GM18870 (cell line): ENCODE results near the gene GFER.
A peak's percentile ranks its signal among the peaks of the same experiment; 100 is the strongest.
"Not testable (repeated sequence)": the region's sequence is repeated elsewhere in the genome, so short reads cannot be mapped to it uniquely, and the experiment has no call there.

Experiments used
- ATAC-seq: cut with Tn5 transposase; IDR thresholded peaks from one replicate; pipeline ENCODE4 v1.9.1; 2021; ENCODE audit warnings: moderate library complexity; ENCODE audit not compliant: unreplicated experiment

GFER gene

DNA sequence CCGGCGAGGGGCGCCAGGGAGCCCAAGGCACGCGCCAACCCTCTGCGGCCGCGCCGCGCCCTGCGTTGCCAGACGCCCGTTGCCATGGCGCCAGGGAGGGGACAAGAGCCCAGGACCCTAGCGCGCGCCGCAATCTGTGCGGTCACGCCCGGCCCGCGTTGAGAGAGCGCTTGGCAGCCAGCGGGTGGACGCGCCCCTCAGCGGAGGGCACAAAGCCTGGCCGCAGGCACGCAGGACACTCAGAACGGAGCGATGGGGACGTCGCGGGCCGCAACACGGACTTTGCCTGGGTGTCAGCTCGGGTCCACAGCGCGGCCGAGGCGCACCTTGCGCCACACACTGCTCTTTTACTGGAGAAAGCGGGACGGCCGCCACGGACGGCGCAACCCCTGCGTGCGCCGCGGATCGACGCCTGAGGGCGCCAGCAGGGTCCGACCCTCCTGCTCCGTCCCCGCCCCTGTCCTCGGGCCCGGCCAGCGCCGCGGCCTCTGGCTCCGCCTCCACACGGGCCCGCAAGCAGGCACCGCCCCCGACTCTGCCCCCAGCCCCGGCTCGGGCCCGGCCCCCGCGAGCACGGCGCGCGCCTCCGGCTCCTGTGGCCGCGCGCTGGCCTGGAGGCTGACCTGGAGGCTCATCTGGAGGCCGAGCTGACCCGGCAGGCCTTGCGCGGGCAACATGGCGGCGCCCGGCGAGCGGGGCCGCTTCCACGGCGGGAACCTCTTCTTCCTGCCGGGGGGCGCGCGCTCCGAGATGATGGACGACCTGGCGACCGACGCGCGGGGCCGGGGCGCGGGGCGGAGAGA, at the start of gene GFER:
TSS of gene GFER (plus strand) at position 650 of the 803 bp plus-strand sequence. CDS start at position 676, 26 bp downstream.
- ATAC-seq, result peak; percentile 43

DNA sequence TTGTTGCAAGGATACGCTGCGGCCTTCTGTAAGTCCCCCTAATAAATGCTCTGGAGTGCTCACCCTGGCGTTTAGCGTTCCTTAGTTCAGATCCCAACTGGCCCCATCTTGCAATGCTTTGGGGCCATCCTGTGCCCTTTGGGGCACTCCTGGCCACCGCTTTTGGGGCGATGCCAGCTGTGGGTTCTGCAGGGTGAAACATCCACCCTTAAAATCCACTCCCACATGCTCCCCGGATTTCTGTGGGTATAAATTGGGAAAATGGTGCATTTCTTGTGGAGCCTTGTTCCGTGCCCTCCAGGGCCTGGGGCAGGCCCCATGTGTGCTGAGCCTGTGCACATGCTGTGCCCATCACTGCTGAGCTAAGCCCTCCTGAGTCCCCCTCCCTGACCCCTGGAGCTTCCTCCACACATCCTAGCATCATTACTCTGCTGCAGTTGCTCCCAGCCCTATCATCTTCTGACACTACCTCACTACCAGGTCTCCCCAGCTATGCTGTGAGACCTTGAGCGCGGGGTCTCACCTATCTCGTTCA, 47.0 kb upstream of the GFER start:
- ATAC-seq, result no peak

DNA sequence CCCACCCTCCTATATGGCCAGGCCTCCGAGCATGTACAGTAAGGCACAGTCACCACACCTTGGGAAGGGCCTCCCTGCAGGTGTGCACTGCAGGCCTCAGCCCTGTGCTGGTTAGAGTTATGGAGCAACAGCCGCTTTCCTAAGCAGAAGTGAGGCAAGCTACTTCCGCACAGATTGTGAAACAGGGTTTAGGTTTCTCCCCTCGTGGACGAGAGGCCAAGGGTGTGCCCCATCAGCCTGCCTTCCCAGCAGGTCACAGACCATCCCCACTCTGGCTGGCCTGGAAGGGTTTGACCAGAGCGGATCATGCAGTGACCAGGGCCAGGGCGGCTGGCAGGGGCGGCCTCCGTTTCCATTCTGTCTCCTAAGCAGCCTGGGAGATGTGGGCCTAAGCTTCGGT, 45.7 kb upstream of the GFER start:
- ATAC-seq, result no peak

DNA sequence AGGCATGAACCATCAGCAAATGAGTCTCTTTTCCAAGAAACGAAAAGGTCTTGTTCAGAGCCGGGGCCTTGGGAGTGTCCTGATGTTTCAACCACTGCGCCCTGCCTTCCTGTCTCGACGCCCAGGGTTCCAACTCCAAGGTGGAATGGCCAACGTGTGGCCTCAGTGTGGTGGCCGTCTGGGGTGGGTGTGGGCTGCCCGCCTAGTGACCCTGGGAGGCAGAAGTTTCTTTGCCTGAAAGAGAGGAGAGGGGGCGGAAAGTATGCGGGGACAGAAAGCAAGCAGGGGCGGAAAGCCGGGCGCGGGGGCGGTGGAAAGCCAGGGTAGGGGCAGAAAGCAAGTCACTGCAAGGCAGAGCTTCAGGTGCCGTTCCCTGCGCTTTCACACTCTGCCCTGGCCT, 45.1 kb upstream of the GFER start:
- no peak for ATAC-seq

DNA sequence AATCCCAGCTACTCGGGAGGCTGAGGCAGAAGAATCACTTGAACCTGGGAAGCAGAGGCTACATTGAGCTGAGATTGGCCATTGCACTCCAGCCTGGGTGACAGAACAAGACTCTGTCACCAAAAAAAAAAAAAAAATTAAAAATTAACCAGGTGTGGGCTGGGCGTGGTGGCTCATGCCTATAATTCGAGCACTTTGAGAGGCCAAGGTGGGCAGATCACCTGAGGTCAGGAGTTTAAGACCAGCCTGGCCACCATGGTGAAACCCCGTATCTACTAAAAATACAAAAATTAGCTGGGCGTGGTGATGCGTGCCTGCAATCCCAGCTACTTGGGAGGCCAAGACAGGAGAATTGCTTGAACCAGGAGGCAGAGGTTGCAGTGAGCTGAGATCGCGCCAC, 44.2 kb upstream of the GFER start:
- ATAC-seq, result not testable (repeated sequence)

DNA sequence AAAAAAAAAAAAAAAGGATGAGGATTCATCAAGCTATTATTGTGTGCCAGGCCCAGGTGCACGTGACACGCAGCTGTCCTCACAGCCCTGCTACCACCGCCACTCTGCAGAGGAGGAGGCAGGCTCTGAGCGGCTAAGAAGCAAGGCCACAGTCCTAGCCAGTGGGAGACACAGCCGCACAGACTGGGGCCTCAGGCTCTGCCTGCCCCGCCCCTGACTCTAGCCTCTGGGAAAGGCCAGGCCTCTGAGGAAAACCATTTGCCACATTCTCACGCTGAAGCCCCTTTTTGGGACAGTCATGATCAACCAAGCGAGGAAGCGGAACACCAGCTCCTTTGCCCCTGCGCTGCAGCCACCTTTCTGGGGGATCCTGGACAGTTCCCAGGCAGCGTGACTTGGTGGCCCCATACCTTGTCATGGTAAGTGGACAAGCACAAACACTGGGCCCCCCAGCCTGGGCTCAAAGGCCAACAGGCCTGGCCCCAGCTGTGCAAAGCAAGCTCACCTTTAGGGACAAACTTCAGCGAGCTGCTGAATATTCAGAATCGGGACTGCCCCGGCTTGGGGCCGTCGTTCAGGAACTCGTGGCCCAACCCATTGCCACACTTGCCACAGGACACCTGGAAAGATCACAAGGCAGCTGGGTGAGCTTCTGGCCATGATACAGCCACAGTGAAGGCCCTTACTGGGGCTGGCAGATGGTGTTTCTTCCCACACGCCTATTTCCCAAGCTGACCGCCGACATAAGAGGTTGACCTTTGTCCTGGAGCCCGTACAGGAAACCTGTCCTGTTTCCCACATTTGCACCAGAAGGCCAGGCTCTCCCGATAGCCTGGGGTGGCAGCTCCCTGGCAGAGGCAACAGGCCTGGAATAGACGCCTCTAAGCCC, 43.5 kb upstream of the GFER start:
- no peak for ATAC-seq

DNA sequence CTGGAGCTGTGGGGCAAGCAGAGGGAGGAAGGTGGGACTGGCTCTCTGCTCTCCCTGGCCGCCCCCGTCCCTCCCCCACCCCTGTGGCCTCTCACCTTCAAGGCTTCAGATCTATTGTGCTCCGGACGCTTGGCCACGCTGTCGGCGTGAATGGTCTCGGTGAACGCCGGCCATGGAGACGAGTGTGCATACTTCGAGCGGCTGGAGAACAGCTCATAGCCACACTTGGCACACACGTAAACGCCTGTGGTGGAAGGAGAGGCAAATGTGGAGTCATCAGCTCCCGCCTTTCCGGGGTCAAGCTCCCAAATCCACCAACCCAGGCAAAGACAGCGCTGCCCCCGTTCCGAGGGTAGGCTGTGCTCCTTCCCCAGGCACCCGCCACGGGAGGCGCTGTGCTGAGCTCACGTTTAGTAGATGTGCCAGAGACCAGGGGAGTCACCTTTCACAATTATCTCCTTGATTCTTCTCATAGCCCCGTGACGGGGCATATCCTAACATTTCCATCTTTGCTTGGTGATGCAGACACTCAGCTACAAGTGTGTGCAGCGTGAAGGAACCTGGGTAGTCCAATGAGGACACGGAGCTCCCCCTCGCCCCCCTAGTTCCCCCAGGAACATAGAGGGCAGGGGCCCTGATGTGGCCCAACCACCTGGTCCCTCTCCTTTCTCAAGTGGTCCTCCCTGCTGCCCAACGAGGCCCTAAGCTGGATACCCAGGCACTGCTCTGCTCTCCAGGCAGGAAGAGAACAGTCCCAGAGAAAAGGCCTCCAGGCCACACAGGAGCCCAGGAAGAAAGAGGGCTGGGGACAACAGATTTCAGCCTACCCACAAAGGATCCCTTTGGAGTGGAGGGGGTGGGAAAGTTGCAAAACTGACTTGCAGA, 42.6 kb upstream of the GFER start:
- ATAC-seq, result no peak

DNA sequence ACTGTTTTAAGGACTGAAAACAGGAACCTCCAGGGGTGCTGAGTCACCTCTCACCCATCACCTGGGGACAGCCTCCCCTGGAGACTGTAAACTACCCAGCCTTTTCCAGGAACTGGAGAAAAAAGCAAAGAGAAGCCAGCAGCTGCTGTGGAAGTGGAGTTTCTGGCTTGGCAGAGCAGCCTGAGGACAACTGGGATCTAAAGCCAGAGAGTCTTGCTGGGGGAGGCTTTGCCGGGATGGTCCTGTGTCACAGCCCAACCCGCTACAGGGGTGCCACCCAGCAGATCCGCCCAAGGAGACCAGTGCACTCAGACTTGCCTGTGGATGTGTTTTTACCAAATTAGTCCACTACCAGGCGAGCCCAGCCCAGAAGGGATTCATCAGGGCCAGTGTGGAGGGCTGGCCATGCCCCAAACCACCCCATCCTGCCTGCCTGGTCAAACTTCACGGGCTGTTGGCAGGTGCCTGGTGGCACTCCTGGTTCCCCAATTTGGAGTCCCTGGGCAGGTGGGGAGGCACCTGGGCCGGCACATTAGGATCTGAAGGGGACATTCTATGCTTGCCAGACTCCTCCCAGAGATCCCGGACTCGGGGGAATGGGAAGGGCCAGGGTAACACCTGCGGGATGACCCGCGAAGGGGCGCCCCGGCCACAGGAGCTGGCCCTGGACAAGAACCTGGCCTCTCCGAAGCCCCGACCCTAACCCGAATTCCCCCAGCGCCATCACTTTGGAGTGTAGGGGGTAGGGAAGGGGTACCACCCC, 41.8 kb upstream of the GFER start:
- no peak for ATAC-seq

DNA sequence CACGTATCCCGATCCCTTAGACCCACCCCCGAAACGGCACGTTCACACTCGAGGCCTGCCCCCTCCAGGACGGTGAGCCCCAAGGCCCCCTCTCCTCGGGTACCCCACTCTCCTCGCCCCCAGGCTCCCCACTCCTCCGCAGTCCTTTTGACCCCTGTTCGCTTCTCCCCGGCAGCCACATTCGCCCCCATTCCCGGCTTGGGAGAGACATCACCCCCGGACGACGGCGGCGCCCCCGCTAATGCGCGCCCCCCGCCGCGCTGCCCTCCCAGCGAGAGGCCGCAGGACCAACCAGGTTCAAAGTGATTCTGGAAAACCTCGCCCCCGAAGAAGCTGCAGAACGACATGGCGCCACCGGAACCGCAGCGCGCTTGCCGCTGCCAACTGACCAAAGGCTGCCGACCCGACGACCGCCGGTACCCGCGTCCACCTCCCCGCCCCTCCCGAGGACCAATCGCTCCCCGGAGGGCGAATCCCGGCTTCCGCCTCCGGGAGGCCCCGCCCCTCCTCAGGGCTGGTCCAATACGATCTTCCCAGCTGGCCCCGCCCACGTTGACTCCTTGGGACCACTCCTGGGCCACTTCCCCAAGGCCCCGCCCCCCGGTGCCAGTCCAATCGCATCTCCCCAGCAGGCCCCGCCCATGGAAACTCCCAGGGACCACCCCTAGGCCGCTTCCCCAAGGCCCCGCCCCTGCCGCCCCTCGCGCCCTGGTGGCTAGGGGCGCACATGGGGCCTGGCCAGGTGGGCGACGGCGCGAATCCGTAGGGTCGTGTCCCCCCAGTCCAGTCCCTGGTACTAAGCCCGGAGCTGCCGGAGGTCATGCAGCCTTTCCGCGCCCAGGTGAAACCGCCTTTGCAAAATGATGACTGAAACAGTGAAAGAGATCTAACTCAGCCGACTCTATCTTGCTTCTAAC, 40.9 kb upstream of the GFER start, which contains the start of gene MSRB1:
TSS of gene MSRB1 (minus strand) at position 390 of the 917 bp plus-strand sequence. CDS start at position 347, 43 bp downstream.
- peak; percentile 80 for ATAC-seq

DNA sequence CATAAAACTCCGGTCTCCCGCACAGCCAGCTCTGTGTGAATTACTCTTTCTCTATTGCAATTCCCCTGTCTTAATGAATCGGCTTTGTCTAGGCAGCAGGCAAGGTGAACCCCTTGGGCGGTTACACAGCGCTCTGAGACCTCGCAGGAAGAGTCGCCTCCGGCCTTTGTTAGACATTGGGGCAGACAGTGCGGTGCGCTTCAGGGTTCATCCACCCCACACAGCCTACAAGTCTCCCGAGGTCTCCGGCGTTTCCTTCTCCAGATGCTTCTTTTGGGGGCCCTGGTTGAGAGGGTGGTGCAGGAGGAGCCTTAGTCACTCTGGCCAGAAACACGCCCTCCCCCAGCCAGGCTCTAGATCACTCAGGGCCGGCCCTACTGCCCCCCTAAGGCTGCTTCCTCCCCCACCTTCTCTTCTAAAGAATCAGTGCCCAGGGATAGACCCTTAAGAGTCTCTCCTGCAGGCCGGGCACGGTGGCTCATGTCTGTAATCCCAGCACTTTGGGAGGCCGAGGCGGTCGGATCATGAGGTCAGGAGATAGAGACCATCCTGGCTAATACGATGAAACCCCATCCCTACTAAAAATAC, 39.3 kb upstream of the GFER start:
- ATAC-seq, result no peak

DNA sequence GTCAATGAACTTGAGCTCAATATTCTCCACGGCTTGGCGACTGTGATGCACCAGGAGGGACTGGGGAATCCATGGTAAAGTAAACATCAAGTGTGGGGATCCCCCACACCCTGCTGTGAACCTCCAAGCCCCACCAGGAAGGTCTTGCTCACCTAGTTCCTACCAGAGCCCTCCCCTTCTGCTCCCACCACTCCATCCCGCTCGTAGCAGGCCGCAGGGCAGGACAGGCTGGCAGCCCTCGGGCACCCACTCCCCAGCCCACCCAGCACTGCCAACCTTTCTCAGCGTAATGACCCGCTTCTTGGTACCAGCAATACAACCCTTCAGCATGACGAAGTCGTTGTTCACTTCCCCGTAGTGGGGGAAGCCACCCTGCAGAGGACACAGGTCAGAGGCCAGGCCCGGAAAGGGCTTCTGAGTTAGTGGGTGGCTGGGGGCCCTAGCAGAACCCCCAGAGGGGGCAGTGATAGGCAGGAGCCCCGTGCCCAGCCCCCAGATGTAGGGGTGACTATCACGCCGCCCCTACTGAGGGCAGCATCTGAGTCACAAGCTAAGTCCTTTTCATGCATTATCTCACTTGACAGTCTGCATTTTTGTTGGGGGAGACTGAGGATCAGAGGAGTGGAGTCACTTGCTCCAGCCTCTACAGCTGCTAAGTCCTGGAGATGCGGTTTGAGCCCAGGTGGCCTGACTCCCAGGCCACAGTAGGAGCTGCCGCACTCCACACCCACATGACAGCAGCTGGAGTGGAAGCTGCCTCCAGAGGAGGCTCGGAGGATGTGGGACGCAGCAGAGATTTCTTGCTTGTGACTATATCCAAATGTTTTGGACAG, 38.2 kb upstream of the GFER start:
- ATAC-seq, result no peak

DNA sequence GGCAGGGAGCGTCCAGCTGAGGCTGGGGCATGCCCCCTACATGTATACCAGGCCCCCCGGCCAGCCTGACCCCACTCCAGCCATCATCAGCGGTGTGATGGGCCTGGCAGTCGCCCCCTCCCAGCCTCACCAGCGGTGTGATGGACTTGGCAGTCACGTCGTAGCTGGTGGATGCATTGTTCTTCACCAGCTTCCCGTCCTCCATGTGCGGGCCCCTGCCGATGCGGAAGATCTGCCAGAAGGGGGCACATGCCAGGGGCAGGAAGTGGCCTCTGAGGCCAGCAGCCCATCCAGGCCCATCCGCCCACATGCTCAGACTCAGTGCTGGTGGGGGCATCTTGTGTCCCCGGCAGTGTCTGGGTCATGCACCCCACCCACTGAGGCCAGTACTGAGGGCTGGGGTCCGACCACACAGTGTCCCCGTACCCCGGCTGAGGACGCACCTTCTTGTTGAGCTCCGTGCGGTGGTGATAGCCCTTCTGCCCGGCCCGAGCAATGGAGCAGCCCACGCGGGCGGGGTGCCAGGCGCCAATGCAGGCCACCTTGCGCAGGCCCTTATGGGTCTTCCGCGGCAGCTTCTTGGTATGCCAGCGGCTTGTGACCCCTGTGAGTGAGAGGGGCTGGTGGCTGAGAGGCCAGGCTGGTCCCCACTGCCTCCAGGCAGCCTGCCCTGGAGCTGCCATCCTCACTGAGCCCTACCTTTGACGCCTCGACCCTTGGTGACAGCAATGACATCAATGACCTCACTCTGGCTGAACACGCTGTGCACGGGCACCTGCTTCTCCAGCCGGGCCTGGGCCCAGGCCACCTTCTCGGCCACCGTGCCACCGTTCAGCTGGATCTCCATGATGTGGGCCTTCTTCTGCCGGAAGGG, 37.3 kb upstream of the GFER start:
- ATAC-seq, result no peak

DNA sequence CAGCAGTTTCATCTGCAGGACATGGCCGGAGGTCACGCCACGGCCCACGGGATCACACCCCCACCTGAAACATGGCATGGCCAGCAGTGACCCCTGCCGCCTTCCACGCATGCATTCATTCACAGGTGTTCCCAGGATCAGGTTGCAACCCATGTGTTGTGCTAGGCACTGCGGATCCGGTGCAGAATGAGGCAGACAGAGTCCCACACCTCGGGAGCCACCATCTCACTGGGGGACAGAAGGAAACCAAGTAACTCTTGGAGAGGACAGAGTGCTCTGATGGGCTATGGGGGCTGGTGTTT, 36.7 kb upstream of the GFER start:
- ATAC-seq, result no peak

DNA sequence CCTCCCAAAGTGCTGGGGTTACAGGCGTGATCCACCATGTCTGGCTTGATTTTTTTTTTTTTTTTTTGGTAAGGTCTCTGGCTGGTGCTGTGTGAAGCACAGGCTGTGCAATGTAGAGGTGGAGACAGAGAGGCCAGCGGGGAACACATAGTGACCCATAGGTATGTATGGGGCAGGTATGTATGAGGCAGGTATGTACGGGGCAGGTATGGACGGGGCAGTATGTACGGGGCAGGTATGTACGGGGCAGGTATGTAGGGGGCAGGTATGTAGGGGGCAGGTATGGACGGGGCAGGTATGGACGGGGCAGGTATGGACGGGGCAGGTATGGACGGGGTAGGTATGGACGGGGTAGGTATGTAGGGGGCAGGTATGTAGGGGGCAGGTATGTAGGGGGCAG, 34.5 kb upstream of the GFER start:
- no peak for ATAC-seq

DNA sequence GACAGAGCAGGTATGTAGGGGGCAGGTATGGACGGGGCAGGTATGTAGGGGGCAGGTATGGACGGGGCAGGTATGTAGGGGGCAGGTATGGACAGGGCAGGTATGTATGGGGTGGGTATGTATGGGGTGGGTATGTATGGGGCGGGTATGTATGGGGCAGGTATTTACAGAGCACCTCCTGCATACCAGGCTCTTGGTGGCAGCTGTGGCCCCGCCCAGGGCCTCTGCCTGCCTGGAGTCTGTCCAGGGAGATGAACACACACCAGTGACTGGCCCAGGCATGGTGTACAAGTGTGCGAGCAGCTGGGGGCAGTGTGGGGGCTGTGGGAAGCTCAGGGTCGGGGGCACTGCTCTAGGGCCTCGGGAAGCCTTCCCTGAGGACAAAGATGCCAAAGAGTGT, 33.9 kb upstream of the GFER start:
- no peak for ATAC-seq

DNA sequence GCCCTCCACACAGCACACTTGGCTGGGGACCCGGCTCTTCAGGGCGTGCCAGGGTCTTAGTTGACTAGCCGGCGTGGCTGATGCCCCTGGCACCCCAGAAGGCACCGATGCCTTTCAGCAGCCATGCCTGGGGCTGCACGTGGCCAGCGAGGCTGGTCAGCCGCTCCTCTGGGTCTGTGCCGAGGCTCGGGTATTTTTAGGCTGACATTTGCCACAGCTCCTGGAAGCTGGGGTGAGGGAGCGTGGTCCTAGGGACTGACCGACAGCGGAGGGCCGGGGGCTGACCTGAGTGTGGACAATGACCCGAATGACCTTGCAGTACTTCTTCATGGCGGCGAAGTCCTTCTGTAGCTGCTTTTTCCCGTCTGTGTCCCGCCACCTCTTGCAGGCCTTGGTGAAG, 33.4 kb upstream of the GFER start:
- no peak for ATAC-seq

DNA sequence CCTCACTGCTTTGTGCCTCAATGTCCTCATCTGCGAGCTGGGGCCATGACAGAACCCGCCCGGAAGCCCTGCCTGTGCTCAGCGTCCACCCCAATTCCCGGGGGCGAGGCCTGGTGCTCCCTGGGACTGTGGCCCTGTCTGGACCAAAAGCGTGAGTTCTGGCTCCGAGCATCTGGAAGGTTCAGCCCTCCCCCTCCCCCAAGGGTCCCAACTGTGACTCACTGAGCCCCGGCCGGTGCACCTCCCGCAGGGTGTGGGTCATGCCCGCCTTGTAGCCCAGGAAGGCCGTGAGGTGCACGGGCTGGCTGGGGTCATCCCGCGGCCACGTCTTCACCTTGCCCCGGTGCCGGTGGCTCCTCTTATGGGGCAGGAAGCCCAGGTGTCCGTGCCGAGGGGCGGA, 30.3 kb upstream of the GFER start:
- no peak for ATAC-seq
